Frontal cortex (tissue), 4 donors: ENCODE data around the gene GPX3. TPM values are rescaled to one million over a fixed set of nuclear protein-coding genes. Genes with fewer than 3 reads are reported as not detected.

Source experiments
- DNase-seq, 2 donors: peaks; one replicate each; pipeline ENCODE4 v3.0.0; 2012; ENCODE audit warnings: low spot score in 2 of 2
- FAIRE-seq: peaks from 2 replicates; lab custom pipeline; 2012; peaks lifted over from hg19 to GRCh38; lab: Jason Lieb, UNC
- total RNA-seq: library from RNA; depleted of rRNA; stranded (reverse); fragments of >200 nt; gene quantifications from one replicate; pipeline ENCODE4 v1.2.3, GENCODE V29; 2014
- donor health status: control.
- donor health status: control.
- donor health status: control.

Gene GPX3
- total RNA-seq, 1 donor from 2014 or later: 4.1 TPM

- DNase-seq: no peak
- FAIRE-seq: no peak
Observed at GRCh38 chr5:151008906-151009305, 11.5 kb upstream of the GPX3 start.

- DNase-seq (no peak), FAIRE-seq (no peak)
Observed at GRCh38 chr5:151012862-151013261, 7.5 kb upstream of the GPX3 start.

GRCh38 chr5:151014680-151015343 lies 5.6 kb upstream of the GPX3 start:
- no peak for FAIRE-seq
- DNase-seq: no peak

GRCh38 chr5:151015974-151016587 lies 4.3 kb upstream of the GPX3 start:
- DNase-seq (no peak), FAIRE-seq (no peak)

GRCh38 chr5:151016700-151017099 lies 3.7 kb upstream of the GPX3 start:
- FAIRE-seq (no peak), DNase-seq (no peak)

GRCh38 chr5:151017897-151018296 lies 2.5 kb upstream of the GPX3 start:
- no peak for DNase-seq
- FAIRE-seq: no peak

GRCh38 chr5:151018846-151019245 lies 1.5 kb upstream of the GPX3 start:
- no peak for DNase-seq

GRCh38 chr5:151019331-151019730 lies 1.1 kb upstream of the GPX3 start:
- FAIRE-seq (no peak), DNase-seq (no peak)

More at GRCh38 chr5:151018846-151019245, 1.5 kb upstream of the GPX3 start:
- FAIRE-seq: no peak

- DNase-seq (no peak), FAIRE-seq (no peak)
Observed at GRCh38 chr5:151021746-151022145, 1.4 kb downstream of the GPX3 start.

- no peak for DNase-seq
- FAIRE-seq: no peak
Observed at GRCh38 chr5:151022511-151023018, 2.2 kb downstream of the GPX3 start.

GRCh38 chr5:151023047-151023615 lies 2.7 kb downstream of the GPX3 start:
- no peak for DNase-seq
- FAIRE-seq: no peak

GRCh38 chr5:151023651-151024050 lies 3.3 kb downstream of the GPX3 start:
- DNase-seq (no peak), FAIRE-seq (no peak)

GRCh38 chr5:151024440-151025249 lies 4.3 kb downstream of the GPX3 start:
- DNase-seq (no peak), FAIRE-seq (no peak)

- FAIRE-seq: no peak
- no peak for DNase-seq
Observed at GRCh38 chr5:151025250-151025606, 4.8 kb downstream of the GPX3 start.

GRCh38 chr5:151026088-151026487 lies 5.7 kb downstream of the GPX3 start:
- DNase-seq: no peak
- no peak for FAIRE-seq

- no peak for DNase-seq
- FAIRE-seq: no peak
Observed at GRCh38 chr5:151026679-151027078, 6.3 kb downstream of the GPX3 start.

- DNase-seq: no peak
- FAIRE-seq: no peak
Observed at GRCh38 chr5:151027961-151028479, 7.6 kb downstream of the GPX3 start.

- no peak for FAIRE-seq
- no peak for DNase-seq
Observed at GRCh38 chr5:151028717-151029116, 8.3 kb downstream of the GPX3 start.

GRCh38 chr5:151029179-151030055 lies 9.0 kb downstream of the GPX3 start:
- DNase-seq (no peak), FAIRE-seq (no peak)

GRCh38 chr5:151030056-151030336 lies 9.6 kb downstream of the GPX3 start:
- no peak for DNase-seq
- FAIRE-seq: no peak
